Thyroid gland (tissue), 4 donors: ENCODE measurements around the gene DPYD. TPM values are rescaled to one million over a fixed set of nuclear protein-coding genes. Genes with fewer than 3 reads are reported as not detected.

Experiments
- DNase-seq, 2 donors: peaks; one replicate each; pipeline ENCODE4 v3.0.0-alpha.2; 2019
- H3K27ac ChIP-seq, 3 donors: fragments of 200-600 bp; sonication (generic); 1 replicate in 2 of 3; 2 replicates in 1 of 3; pipeline ENCODE4 v1.5.1; 2016 to 2019; ENCODE audit warnings: mild to moderate bottlenecking in 1 of 3, moderate library complexity in 1 of 3
- H3K27me3 ChIP-seq: fragments of 200-600 bp; sonication (generic); one replicate; pipeline ENCODE4 v1.5.1; 2019
- H3K36me3 ChIP-seq, 2 donors: fragments of 200-600 bp; sonication (generic); one replicate each; pipeline ENCODE4 v1.5.1; 2016 to 2019
- H3K4me1 ChIP-seq, 2 donors: fragments of 200-600 bp; sonication (generic); one replicate each; pipeline ENCODE4 v1.5.1; 2017 to 2019
- H3K4me3 ChIP-seq, 3 donors: fragments of 200-600 bp; sonication (generic); replicated peaks in 1 of 3; 1 replicate in 2 of 3; 2 replicates in 1 of 3; pipeline ENCODE4 v1.5.1; 2016; ENCODE audit warnings: mild to moderate bottlenecking in 1 of 3
- H3K9me3 ChIP-seq: fragments of 200-600 bp; sonication (generic); one replicate; pipeline ENCODE4 v1.5.1; 2017
- POLR2A ChIP-seq, 2 donors: fragments of 450-650 bp; IDR thresholded peaks; one replicate each; pipeline ENCODE4 v1.6.1; 2017; ENCODE audit warnings: antibody characterized with exemption in 2 of 2, mild to moderate bottlenecking in 2 of 2, moderate library complexity in 1 of 2
- WGBS, 2 donors: methylation state at CpG; one replicate each; pipeline ENCODE4 v1.1.5; 2017; 5-methylcytosine and 5-hydroxymethylcytosine counted together
- intact Hi-C: fragments of 100-400 bp; cut with DNase I; formaldehyde crosslinking; loops from one replicate; pipeline ENCODE4 v1.15.1; 2023
- total RNA-seq, 4 donors: library from RNA; depleted of rRNA; stranded (reverse); fragments of >200 nt; gene quantifications; one replicate each; pipeline ENCODE4 v1.2.3, GENCODE V29; 2016
- TF ChIP-seq, protein P1 (sequence below), 6 experiments: fragments of 200-600 bp in 3 of 6; fragments of 450-650 bp in 3 of 6; sonication (generic) in 3 of 6; IDR thresholded peaks; one replicate each; pipeline ENCODE4 v1.5.1; 2016 to 2019; ENCODE audit warnings: antibody characterized with exemption in 6 of 6, mild to moderate bottlenecking in 2 of 6, inconsistent platforms in 1 of 6, moderate library complexity in 1 of 6

DPYD gene
- total RNA-seq, 4 donors from 2014 or later: 27.3 to 54.0 (median 39.5) TPM

DNA sequence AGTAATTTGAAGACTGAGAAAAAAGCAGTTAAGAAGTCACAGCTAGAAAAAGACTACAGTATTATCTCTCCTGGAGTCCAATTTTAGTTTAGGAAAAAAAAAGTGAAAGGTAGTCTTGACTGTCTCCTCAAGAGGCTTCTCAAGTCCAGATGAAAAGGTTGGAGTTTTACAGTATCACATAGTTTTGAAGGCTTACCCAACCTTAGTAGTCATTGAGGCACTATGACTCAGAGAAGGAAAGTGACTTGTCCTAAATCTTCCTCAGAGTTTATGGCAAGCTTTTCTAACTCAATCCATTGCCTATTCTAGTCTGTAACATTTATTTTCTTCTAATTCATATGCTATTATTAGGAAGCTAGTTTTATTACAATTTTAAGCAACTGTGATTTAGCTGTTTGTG, 174.9 kb downstream of the DPYD start:
- no peaks in the 10 kb centered on the region for H3K27me3 ChIP-seq
- H3K36me3 ChIP-seq: no peaks in the 10 kb centered on the region
- TF ChIP-seq, protein P1, sequence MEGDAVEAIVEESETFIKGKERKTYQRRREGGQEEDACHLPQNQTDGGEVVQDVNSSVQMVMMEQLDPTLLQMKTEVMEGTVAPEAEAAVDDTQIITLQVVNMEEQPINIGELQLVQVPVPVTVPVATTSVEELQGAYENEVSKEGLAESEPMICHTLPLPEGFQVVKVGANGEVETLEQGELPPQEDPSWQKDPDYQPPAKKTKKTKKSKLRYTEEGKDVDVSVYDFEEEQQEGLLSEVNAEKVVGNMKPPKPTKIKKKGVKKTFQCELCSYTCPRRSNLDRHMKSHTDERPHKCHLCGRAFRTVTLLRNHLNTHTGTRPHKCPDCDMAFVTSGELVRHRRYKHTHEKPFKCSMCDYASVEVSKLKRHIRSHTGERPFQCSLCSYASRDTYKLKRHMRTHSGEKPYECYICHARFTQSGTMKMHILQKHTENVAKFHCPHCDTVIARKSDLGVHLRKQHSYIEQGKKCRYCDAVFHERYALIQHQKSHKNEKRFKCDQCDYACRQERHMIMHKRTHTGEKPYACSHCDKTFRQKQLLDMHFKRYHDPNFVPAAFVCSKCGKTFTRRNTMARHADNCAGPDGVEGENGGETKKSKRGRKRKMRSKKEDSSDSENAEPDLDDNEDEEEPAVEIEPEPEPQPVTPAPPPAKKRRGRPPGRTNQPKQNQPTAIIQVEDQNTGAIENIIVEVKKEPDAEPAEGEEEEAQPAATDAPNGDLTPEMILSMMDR (IDR thresholded peaks at IDR 0.05): no peak
- TF ChIP-seq POLR2A (IDR thresholded peaks at IDR 0.05): no peak
- no peaks in the 10 kb centered on the region for H3K9me3 ChIP-seq
- H3K4me3 ChIP-seq: no peak overlapping the region
- no peaks in the 10 kb centered on the region for H3K4me1 ChIP-seq
- no peak for DNase-seq
- intact Hi-C loops: no loop called here
- no peak overlapping the region for H3K27ac ChIP-seq

GRCh38 chr1:97744977-97745376, 175.9 kb downstream of the DPYD start:
- intact Hi-C loops: no loop called here
- Histone ChIP-seq H3K4me3 (no peak overlapping the region), H3K4me1 (no peaks in the 10 kb centered on the region), H3K36me3 (no peaks in the 10 kb centered on the region), H3K27me3 (no peaks in the 10 kb centered on the region), H3K9me3 (no peaks in the 10 kb centered on the region), H3K27ac (no peak overlapping the region)
- DNase-seq: no peak
- no peak for TF ChIP-seq POLR2A (IDR thresholded peaks at IDR 0.05)
- TF ChIP-seq, protein P1 (IDR thresholded peaks at IDR 0.05): no peak

DNA sequence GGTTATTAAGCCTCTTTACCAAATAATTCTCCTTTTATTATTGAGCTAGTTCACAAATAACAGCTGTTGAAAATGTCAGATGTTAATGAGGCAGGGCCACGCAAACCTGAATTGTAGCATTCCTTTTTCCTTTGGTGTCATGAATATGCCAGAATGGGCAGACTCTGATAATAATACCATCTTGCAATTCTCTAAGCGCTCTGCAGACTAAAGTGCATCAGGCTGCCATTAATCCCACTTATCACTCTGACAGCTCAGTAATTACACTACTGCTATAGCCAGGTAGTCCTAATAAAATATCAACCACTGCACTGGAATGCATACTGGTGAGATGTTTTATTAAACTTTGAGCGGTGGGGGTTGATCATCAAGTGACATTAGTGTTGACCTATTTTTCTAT, 177.7 kb downstream of the DPYD start:
- Histone ChIP-seq H3K4me3 (no peak overlapping the region), H3K36me3 (no peaks in the 10 kb centered on the region), H3K27me3 (no peaks in the 10 kb centered on the region), H3K27ac (no peak overlapping the region), H3K9me3 (no peaks in the 10 kb centered on the region), H3K4me1 (no peaks in the 10 kb centered on the region)
- no peak for DNase-seq
- WGBS, 2 donors: 91 to 92% methylated on average over 3 of the region's 3 CpGs
- TF ChIP-seq, protein P1 (IDR thresholded peaks at IDR 0.05): no peak
- TF ChIP-seq POLR2A (IDR thresholded peaks at IDR 0.05): no peak
- intact Hi-C loops: no loop called here

DNA sequence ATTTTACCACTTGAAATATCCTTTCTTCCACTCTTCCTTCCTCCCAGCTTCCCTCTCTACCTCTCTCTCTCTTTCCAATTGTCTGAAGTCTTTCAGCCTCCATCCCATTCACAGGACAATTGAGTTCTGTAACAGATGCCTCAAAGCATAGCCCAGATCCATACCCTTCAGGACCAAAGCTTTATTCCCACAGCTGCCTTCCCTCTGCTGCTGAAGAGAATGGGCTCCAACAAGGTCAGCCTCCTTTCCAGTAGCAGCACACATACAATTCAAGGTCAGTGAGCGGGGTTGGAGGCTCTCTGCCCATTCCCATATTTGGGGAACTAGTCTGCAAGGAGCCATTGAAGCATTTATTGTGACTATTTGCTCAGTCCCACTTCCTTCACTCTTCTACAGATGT, 179.9 kb downstream of the DPYD start:
- intact Hi-C loops: no loop called here
- TF ChIP-seq, protein P1 (IDR thresholded peaks at IDR 0.05): no peak
- no peak for TF ChIP-seq POLR2A (IDR thresholded peaks at IDR 0.05)
- Histone ChIP-seq H3K27me3 (no peaks in the 10 kb centered on the region), H3K36me3 (no peaks in the 10 kb centered on the region), H3K4me1 (no peaks in the 10 kb centered on the region), H3K27ac (no peak overlapping the region), H3K4me3 (no peak overlapping the region), H3K9me3 (no peaks in the 10 kb centered on the region)
- no peak for DNase-seq
- 90 to 95% methylated on average over 1 of the region's 1 CpG for WGBS, 2 donors

GRCh38 chr1:97739596-97740103, 181.2 kb downstream of the DPYD start:
- TF ChIP-seq, protein P1 (IDR thresholded peaks at IDR 0.05): no peak
- no peak for TF ChIP-seq POLR2A (IDR thresholded peaks at IDR 0.05)
- DNase-seq: no peak
- Histone ChIP-seq H3K4me3 (no peak overlapping the region), H3K36me3 (no peaks in the 10 kb centered on the region), H3K9me3 (no peaks in the 10 kb centered on the region), H3K4me1 (no peaks in the 10 kb centered on the region), H3K27me3 (no peaks in the 10 kb centered on the region), H3K27ac (no peak overlapping the region)
- intact Hi-C loops: no loop called here
- 94 to 95% methylated on average over 2 of the region's 2 CpGs for WGBS, 2 donors
